HepG2 (cell line): ENCODE results near the gene ACTN1. TPM values are rescaled to one million over a fixed set of nuclear protein-coding genes. Genes with fewer than 3 reads are reported as not detected.

Source experiments
- ATAC-seq: fragments of 200-7000 bp; cut with Tn5 transposase; 3 replicates; pipeline ENCODE4 v1.9.1; 2020; ENCODE audit warnings: mild to moderate bottlenecking, moderate library complexity
- BruUV-seq: library from RNA; stranded (reverse); fragments of 400-500 nt; replicated peaks from 2 replicates; lab custom pipeline; 2021; lab: Mats Ljungman, UMichigan
- CTCF ChIA-PET: fragments of 300-600 bp; formaldehyde crosslinking; extraction: SDS; loops from one replicate; lab custom pipeline; 2021; ENCODE audit warnings: low total read pairs, inconsistent platforms, low intra/inter-chr PET ratio; lab: Yijun Ruan, JAX
- POLR2A ChIA-PET: fragments of 350-600 bp; sonication (Branson Sonifier 250); formaldehyde crosslinking; loops from one replicate; lab custom pipeline; 2020; ENCODE audit warnings: antibody characterized with exemption, inconsistent platforms; lab: Yijun Ruan, JAX
- DNase-seq: peaks from one replicate; pipeline ENCODE4 v3.0.0-alpha.2; 2015; ENCODE audit warnings: low spot score
- FAIRE-seq: peaks from 3 replicates; lab custom pipeline; 2011; peaks lifted over from hg19 to GRCh38; lab: Jason Lieb, UNC
- H2AFZ ChIP-seq: one replicate; pipeline ENCODE4 v1.6.1; 2011; ENCODE audit warnings: low read length, inconsistent platforms
- H3K27ac ChIP-seq: fragments of 300-600 bp; 3 replicates; pipeline ENCODE4 v1.8.0; 2011; ENCODE audit warnings: mixed run types, mild to moderate bottlenecking, mixed read lengths, low read length, inconsistent platforms; ENCODE audit not compliant: insufficient read depth; ENCODE audit errors: extremely low read length
- H3K27me3 ChIP-seq, 2 experiments: fragments of 200-600 bp in 1 of 2; 2 replicates in 1 of 2; 3 replicates in 1 of 2; pipeline versions ENCODE4 v1.6.0 to v1.8.0; 2011; ENCODE audit warnings: low read length in 2 of 2, mild to moderate bottlenecking in 2 of 2, moderate library complexity in 2 of 2, inconsistent platforms in 1 of 2; ENCODE audit not compliant: insufficient read depth in 2 of 2, control insufficient read depth in 1 of 2
- H3K36me3 ChIP-seq, 2 experiments: fragments of 200-600 bp in 1 of 2; replicated peaks in 1 of 2; 2 replicates in 1 of 2; 3 replicates in 1 of 2; pipeline versions ENCODE4 v1.5.1 to v1.8.0; 2011; ENCODE audit warnings: low read length in 2 of 2, inconsistent platforms in 1 of 2; ENCODE audit not compliant: insufficient read depth in 2 of 2, control insufficient read depth in 1 of 2
- H3K4me1 ChIP-seq: 2 replicates; pipeline ENCODE4 v1.5.1; 2012; ENCODE audit warnings: low read length, inconsistent platforms; ENCODE audit not compliant: insufficient read depth
- H3K4me2 ChIP-seq: 2 replicates; pipeline ENCODE4 v1.6.0; 2011; ENCODE audit warnings: low read depth, low read length, inconsistent platforms
- H3K4me3 ChIP-seq, 3 experiments: fragments of 200-600 bp in 1 of 3; sonication (generic), shearing (Covaris generic) in 1 of 3; replicated peaks in 1 of 3; 2 replicates each; pipeline ENCODE4 v1.5.1; 2011 to 2016; ENCODE audit warnings: low read length in 3 of 3, inconsistent platforms in 2 of 3, low read depth in 2 of 3, mild to moderate bottlenecking in 2 of 3, control low read depth in 1 of 3, mixed read lengths in 1 of 3; ENCODE audit not compliant: insufficient read depth in 1 of 3
- H3K79me2 ChIP-seq: one replicate; pipeline ENCODE4 v1.6.1; 2011; ENCODE audit warnings: low read length, inconsistent platforms; ENCODE audit not compliant: insufficient read depth
- H3K9ac ChIP-seq: 2 replicates; pipeline ENCODE4 v1.6.0; 2011; ENCODE audit warnings: mild to moderate bottlenecking, low read depth, low read length, inconsistent platforms; ENCODE audit not compliant: insufficient read depth
- H3K9me3 ChIP-seq: 2 replicates; pipeline ENCODE4 v1.5.1; 2012; ENCODE audit warnings: mild to moderate bottlenecking, low read length
- H4K20me1 ChIP-seq: 2 replicates; pipeline ENCODE4 v1.6.0; 2011; ENCODE audit warnings: inconsistent platforms, mild to moderate bottlenecking, low read length, moderate library complexity; ENCODE audit not compliant: insufficient read depth
- AGO1 ChIP-seq: fragments of 200-400 bp; formaldehyde crosslinking; IDR thresholded peaks from 2 replicates; pipeline ENCODE4 v1.6.1; 2017; ENCODE audit warnings: mild to moderate bottlenecking, low read depth, low read length, moderate library complexity; ENCODE audit not compliant: poor library complexity, severe bottlenecking
- BHLHE40 ChIP-seq: IDR thresholded peaks from 2 replicates; pipeline ENCODE4 v1.6.1; 2011; ENCODE audit warnings: low read length, improper control_type of control experiment
- GTF2F1 ChIP-seq: fragments of 150-350 bp; IDR thresholded peaks from 2 replicates; pipeline ENCODE4 v1.6.1; 2014; ENCODE audit warnings: low read length
- REXO4 ChIP-seq: sonication (generic); formaldehyde crosslinking; IDR thresholded peaks from 2 replicates; pipeline ENCODE4 v1.8.0; 2022; ENCODE audit warnings: missing genetic modification reagents, mild to moderate bottlenecking, borderline replicate concordance
- SMAD3 ChIP-seq: sonication (generic); formaldehyde crosslinking; IDR thresholded peaks from 2 replicates; pipeline ENCODE4 v1.4.0; 2020; ENCODE audit warnings: missing genetic modification reagents
- STAT5B ChIP-seq: sonication (generic); formaldehyde crosslinking; IDR thresholded peaks from 2 replicates; pipeline ENCODE4 v1.4.0; 2020; ENCODE audit warnings: missing genetic modification reagents
- TARDBP ChIP-seq: sonication (generic); formaldehyde crosslinking; IDR thresholded peaks from 2 replicates; pipeline ENCODE4 v1.8.0; 2022; ENCODE audit warnings: mild to moderate bottlenecking, missing genetic modification reagents
- ZNF615 ChIP-seq: sonication (generic); formaldehyde crosslinking; IDR thresholded peaks from 2 replicates; pipeline ENCODE4 v1.5.0; 2020; ENCODE audit warnings: mild to moderate bottlenecking, missing genetic modification reagents, borderline replicate concordance
- ZZZ3 ChIP-seq: sonication (generic); formaldehyde crosslinking; IDR thresholded peaks from 2 replicates; pipeline ENCODE4 v1.4.0; 2020; ENCODE audit warnings: missing genetic modification reagents, mild to moderate bottlenecking, borderline replicate concordance
- WGBS: methylation state at CpG from one replicate; pipeline ENCODE4 v1.1.6; 2017; ENCODE audit warnings: low lambda C conversion rate; 5-methylcytosine and 5-hydroxymethylcytosine counted together
- in situ Hi-C: cut with HindIII; loops from 2 replicates; pipeline ENCODE4 v1.10.0; 2017; ENCODE audit warnings: low pct_unique_long_range_greater_than_20kb; ENCODE audit not compliant: extremely low pct_ligation_motif_present
- intact Hi-C: fragments of 100-400 bp; cut with micrococcal nuclease; formaldehyde crosslinking; loops from one replicate; pipeline ENCODE4 v1.10.0; 2022; ENCODE audit not compliant: unreplicated experiment
- polyA plus RNA-seq, 8 experiments: library from polyadenylated mRNA; depleted of rRNA in 3 of 8; stranded (reverse) in 7 of 8; unstranded in 1 of 8; fragments of >200 nt; fragmentation: Illumina TruSeq in 4 of 8; extraction: Trizol in 4 of 8; gene quantifications; 2 replicates each; pipeline versions ENCODE4 v1.2.1 to v1.2.3, GENCODE V29; 2011 to 2016; ENCODE audit warnings: low read depth in 4 of 8, missing spikeins in 1 of 8, mixed read lengths in 1 of 8; ENCODE audit not compliant: insufficient read depth in 1 of 8
- total RNA-seq, 5 experiments: library from RNA; depleted of rRNA; stranded (reverse); fragments of >200 nt; fragmentation: Illumina TruSeq; extraction: Trizol; gene quantifications; 2 replicates each; pipeline ENCODE4 v1.2.3, GENCODE V29; 2016; ENCODE audit warnings: low read depth in 1 of 5
- TF ChIP-seq, protein P1 (sequence below): sonication (generic); formaldehyde crosslinking; IDR thresholded peaks from 2 replicates; pipeline ENCODE4 v1.4.0; 2020; ENCODE audit warnings: mild to moderate bottlenecking, missing genetic modification reagents, borderline replicate concordance

ACTN1 gene
- total and polyA plus RNA-seq, 2 of the 13 experiments (the other 11 are each of a cell fraction or from before 2014, with no cell fraction given): 58.6 to 162 TPM

DNA sequence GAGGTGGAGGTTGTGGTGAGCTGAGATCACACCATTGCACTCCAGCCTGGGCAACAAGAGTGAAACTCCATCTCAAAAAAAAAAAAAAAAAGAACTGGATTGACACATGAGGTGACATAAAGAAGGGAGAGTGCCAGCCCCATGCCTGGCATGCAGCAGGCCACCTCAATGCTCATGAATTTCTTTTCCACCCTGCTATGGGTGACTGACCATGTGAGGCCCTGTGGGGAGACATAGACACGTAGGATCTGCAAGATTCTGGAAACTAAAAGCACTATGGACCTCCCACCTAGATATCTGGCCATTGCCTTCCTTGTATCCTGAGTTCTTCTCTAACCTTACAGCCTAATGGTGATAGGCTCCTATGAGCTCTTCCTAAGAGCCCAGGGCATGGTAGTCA, 5.6 kb upstream of the ACTN1 start (continued):
- TF ChIP-seq BHLHE40 (no peak), ZNF615 (CRISPR knock-in tag) (no peak), ZZZ3 (CRISPR knock-in tag) (no peak)

DNA sequence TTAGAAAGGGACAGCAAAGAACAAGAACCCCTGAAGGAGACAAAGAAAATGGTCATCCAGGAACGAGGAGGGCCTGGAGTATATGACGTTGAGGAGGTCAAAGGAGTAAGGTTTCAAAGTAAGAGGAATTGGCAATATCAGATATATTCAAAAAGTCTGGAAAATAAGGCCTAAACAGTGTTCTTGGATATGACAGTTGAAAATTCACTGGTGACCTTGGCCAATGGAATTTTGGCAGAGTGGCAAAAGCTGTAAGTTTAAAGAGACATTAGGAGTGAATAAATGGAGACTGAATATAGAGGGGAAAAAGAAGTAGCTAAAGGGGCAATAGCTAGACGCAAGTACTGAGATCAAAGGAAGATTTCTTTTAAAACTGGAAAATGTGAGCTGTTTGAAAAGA, 4.1 kb upstream of the ACTN1 start:
- DNase-seq: no peak
- BruUV-seq: no TSS peak
- H3K4me2 ChIP-seq: no peak overlapping the region
- no peak for TF ChIP-seq AGO1
- TF ChIP-seq REXO4 (CRISPR knock-in tag): no peak
- TF ChIP-seq, protein P1, sequence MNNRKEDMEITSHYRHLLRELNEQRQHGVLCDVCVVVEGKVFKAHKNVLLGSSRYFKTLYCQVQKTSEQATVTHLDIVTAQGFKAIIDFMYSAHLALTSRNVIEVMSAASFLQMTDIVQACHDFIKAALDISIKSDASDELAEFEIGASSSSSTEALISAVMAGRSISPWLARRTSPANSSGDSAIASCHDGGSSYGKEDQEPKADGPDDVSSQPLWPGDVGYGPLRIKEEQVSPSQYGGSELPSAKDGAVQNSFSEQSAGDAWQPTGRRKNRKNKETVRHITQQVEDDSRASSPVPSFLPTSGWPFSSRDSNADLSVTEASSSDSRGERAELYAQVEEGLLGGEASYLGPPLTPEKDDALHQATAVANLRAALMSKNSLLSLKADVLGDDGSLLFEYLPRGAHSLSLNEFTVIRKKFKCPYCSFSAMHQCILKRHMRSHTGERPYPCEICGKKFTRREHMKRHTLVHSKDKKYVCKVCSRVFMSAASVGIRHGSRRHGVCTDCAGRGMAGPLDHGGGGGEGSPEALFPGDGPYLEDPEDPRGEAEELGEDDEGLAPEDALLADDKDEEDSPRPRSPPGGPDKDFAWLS (CRISPR knock-in tag): no peak
- no peak for TF ChIP-seq GTF2F1
- no peak for TF ChIP-seq SMAD3 (CRISPR knock-in tag)
- no peak for TF ChIP-seq STAT5B (CRISPR knock-in tag)
- no peak for TF ChIP-seq TARDBP (CRISPR knock-in tag)
- TF ChIP-seq, all 625 proteins: peak for 0
- Histone ChIP-seq H4K20me1 (no peaks in the 10 kb centered on the region), H3K79me2 (peaks cover 4% of the 10 kb centered on the region), H3K4me3 (no peak overlapping the region), H3K9ac (no peak overlapping the region), H3K27me3 (no peaks in the 10 kb centered on the region), H3K36me3 (no peaks in the 10 kb centered on the region), H3K4me1 (peaks cover 44% of the 10 kb centered on the region), H3K9me3 (no peaks in the 10 kb centered on the region), H2AFZ (no peak overlapping the region), H3K27ac (no peak overlapping the region)
- WGBS: 34% methylated on average over 3 of the region's 3 CpGs
- POLR2A ChIA-PET: no interaction called here
- FAIRE-seq (no peak), ATAC-seq (no peak)
- in situ Hi-C loops: no loop called here
- CTCF ChIA-PET: no interaction called here
- intact Hi-C loops: no loop called here
